Endothelial cell of umbilical vein (primary cell): ENCODE data around the gene ZNF311. TPM values are rescaled to one million over a fixed set of nuclear protein-coding genes. Genes with fewer than 3 reads are reported as not detected.
A peak's percentile ranks its signal among the peaks of the same experiment; 100 is the strongest.

Experiments
- BruUV-seq: library from RNA; stranded (reverse); fragments of 400-500 nt; replicated peaks from 2 replicates; lab custom pipeline; 2021; lab: Mats Ljungman, UMichigan
- CTCF ChIA-PET: fragments of 300-600, 350-600 bp; sonication (Branson Sonifier 250); formaldehyde crosslinking; loops from one replicate; lab custom pipeline; 2021; ENCODE audit warnings: antibody characterized with exemption, inconsistent platforms; lab: Charles Lee
- POLR2A ChIA-PET: fragments of 300-600, 350-600 bp; sonication (Branson Sonifier 250); formaldehyde crosslinking; loops from one replicate; lab custom pipeline; 2021; ENCODE audit warnings: antibody characterized with exemption, inconsistent platforms; lab: Charles Lee
- DNase-seq: peaks from one replicate; pipeline ENCODE4 v3.0.0-alpha.2; 2011; ENCODE audit warnings: low read depth, low spot score
- FAIRE-seq: peaks from 2 replicates; lab custom pipeline; 2011; peaks lifted over from hg19 to GRCh38; lab: Jason Lieb, UNC
- H2AFZ ChIP-seq: 2 replicates; pipeline ENCODE4 v1.6.0; 2012; ENCODE audit warnings: low read depth, low read length, control low read depth, inconsistent platforms
- H3K27ac ChIP-seq: 2 replicates; pipeline ENCODE4 v1.5.1; 2011; ENCODE audit warnings: low read depth, mild to moderate bottlenecking, control low read depth, low read length, moderate library complexity; ENCODE audit not compliant: insufficient read depth
- H3K27me3 ChIP-seq, 2 experiments: 2 replicates each; pipeline versions ENCODE4 v1.6.0 to v1.6.1; 2011; ENCODE audit warnings: low read length in 2 of 2, mixed read lengths in 1 of 2; ENCODE audit not compliant: control insufficient read depth in 2 of 2, insufficient read depth in 2 of 2
- H3K36me3 ChIP-seq, 2 experiments: 2 replicates in 1 of 2; 3 replicates in 1 of 2; pipeline ENCODE4 v1.5.1; 2011; ENCODE audit warnings: low read length in 2 of 2, mild to moderate bottlenecking in 1 of 2, moderate library complexity in 1 of 2; ENCODE audit not compliant: control insufficient read depth in 2 of 2, insufficient read depth in 2 of 2; ENCODE audit errors: extremely low read depth in 1 of 2
- H3K4me1 ChIP-seq: 3 replicates; pipeline ENCODE4 v1.5.1; 2011; ENCODE audit warnings: mild to moderate bottlenecking, low read length; ENCODE audit not compliant: control insufficient read depth, insufficient read depth; ENCODE audit errors: extremely low read depth
- H3K4me2 ChIP-seq: 2 replicates; pipeline ENCODE4 v1.6.1; 2011; ENCODE audit warnings: low read length, control low read depth, mixed read lengths; ENCODE audit not compliant: insufficient read depth
- H3K4me3 ChIP-seq, 3 experiments: fragments of 200-600 bp in 1 of 3; sonication (generic), shearing (Covaris generic) in 1 of 3; replicated peaks in 1 of 3; 2 replicates each; pipeline ENCODE4 v1.5.1; 2011 to 2016; ENCODE audit warnings: control low read depth in 3 of 3, low read length in 3 of 3, mild to moderate bottlenecking in 2 of 3, inconsistent platforms in 1 of 3, low read depth in 1 of 3, moderate library complexity in 1 of 3; ENCODE audit not compliant: insufficient read depth in 1 of 3
- H3K79me2 ChIP-seq: 2 replicates; pipeline ENCODE4 v1.6.0; 2012; ENCODE audit warnings: low read length, inconsistent platforms; ENCODE audit not compliant: control insufficient read depth, insufficient read depth
- H3K9ac ChIP-seq: replicated peaks from 2 replicates; pipeline ENCODE3; 2011; ENCODE audit warnings: low read length, control low read depth; ENCODE audit not compliant: insufficient read depth; ENCODE audit errors: extremely low read depth
- H3K9me1 ChIP-seq: replicated peaks from 3 replicates; pipeline ENCODE4 v1.6.0; 2011; ENCODE audit warnings: mild to moderate bottlenecking, low read length; ENCODE audit not compliant: control insufficient read depth, insufficient read depth; ENCODE audit errors: extremely low read depth
- H3K9me3 ChIP-seq: replicated peaks from 2 replicates; pipeline ENCODE4 v1.5.1; 2012; ENCODE audit warnings: low read length, inconsistent platforms; ENCODE audit not compliant: control insufficient read depth, insufficient read depth
- H4K20me1 ChIP-seq: replicated peaks from 2 replicates; pipeline ENCODE3; 2011; ENCODE audit warnings: mild to moderate bottlenecking, low read length; ENCODE audit not compliant: control insufficient read depth, insufficient read depth; ENCODE audit errors: extremely low read depth
- EZH2 ChIP-seq: IDR thresholded peaks from 2 replicates; pipeline ENCODE4 v1.6.1; 2012; ENCODE audit warnings: borderline replicate concordance, low read depth, mild to moderate bottlenecking, moderate library complexity, low read length, inconsistent platforms; ENCODE audit not compliant: severe bottlenecking
- FOS ChIP-seq: IDR thresholded peaks from 2 replicates; pipeline ENCODE4 v1.6.1; 2011; ENCODE audit warnings: mild to moderate bottlenecking, low read length, moderate library complexity, borderline replicate concordance; ENCODE audit not compliant: insufficient read depth
- GATA2 ChIP-seq: IDR thresholded peaks from 2 replicates; pipeline ENCODE4 v1.7.0; 2011; ENCODE audit warnings: low read depth, mild to moderate bottlenecking, moderate library complexity, mixed read lengths, low read length; ENCODE audit not compliant: insufficient read length, insufficient read depth
- MYC ChIP-seq: IDR thresholded peaks from one replicate; pipeline ENCODE4 v1.6.1; 2011; ENCODE audit warnings: mild to moderate bottlenecking, low read depth, low read length
- POLR2A ChIP-seq: IDR thresholded peaks from 2 replicates; pipeline ENCODE4 v1.6.1; 2012; ENCODE audit warnings: low read depth, mild to moderate bottlenecking, control low read depth, low read length
- dilution Hi-C: fragments of 300-500 bp; cut with MboI; formaldehyde crosslinking; loops from one replicate; pipeline ENCODE4 v1.15.0; 2019; ENCODE audit warnings: low sequenced_read_pairs; ENCODE audit not compliant: extremely low pct_ligation_motif_present
- intact Hi-C: fragments of 100-400 bp; cut with micrococcal nuclease; formaldehyde crosslinking; loops from one replicate; pipeline ENCODE4 v1.10.0; 2022
- polyA plus RNA-seq, 4 experiments: library from polyadenylated mRNA; depleted of rRNA in 3 of 4; stranded (reverse) in 3 of 4; unstranded in 1 of 4; fragments of >200 nt; gene quantifications; 2 replicates each; pipeline versions ENCODE4 v1.2.1 to v1.2.3, GENCODE V29; 2011 to 2012; ENCODE audit warnings: missing spikeins in 1 of 4
- total RNA-seq: library from RNA; stranded (reverse); gene quantifications from 2 replicates; pipeline ENCODE4 v1.2.3, GENCODE V29; 2021

The ZNF311 gene
- total and polyA plus RNA-seq, 2 donors (not counting 3 experiments of a cell fraction or from before 2014, with no cell fraction given): 0.26 to 0.35 TPM

DNA sequence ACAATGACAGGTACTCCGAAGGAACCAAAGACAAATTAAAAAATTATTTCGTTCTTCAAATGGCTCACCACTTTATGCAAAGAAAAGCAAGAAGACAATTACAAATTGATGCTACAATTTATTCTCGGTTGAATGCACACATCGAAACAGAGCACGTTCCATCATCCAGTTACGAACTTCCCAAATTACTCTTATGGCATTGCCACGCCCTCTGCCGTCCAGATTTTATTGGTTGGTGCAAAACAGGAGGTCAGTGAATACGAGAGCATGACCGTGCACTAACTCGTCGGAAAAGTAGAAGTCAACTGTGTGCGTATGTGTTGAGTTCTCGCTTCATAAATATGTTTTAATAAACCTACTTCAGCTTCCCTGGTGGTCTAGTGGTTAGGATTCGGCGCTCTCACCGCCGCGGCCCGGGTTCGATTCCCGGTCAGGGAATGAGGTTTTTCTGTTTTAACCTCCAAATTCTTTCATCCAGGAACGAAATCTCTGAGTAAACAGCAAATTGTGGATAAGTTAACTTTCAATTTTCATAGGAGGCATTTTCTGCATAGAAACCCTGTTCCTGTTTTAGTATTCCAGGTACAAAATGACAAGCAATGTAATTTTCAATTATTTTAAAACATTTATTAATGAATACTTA lies 23.2 kb downstream of the ZNF311 start:
- DNase-seq (peak; percentile 94), FAIRE-seq (peak; percentile 60)
- Histone ChIP-seq H3K9me1 (no peaks in the 10 kb centered on the region), H4K20me1 (no peaks in the 10 kb centered on the region), H3K27ac (peak overlapping the region; percentile 42), H3K9ac (peak overlapping the region; percentile 90), H3K9me3 (no peaks in the 10 kb centered on the region), H3K79me2 (no peaks in the 10 kb centered on the region), H3K27me3 (no peaks in the 10 kb centered on the region), H3K4me1 (peaks cover 25% of the 10 kb centered on the region), H3K4me3 (peak overlapping the region; percentile 44 to 82 (median 60)), H3K36me3 (no peaks in the 10 kb centered on the region), H2AFZ (peak overlapping the region; percentile 23), H3K4me2 (peak overlapping the region; percentile 76)
- intact Hi-C loops: loop anchor here (1.0 to 10.0 kb wide), 13 partner anchors 29 to 1507 kb away; partner anchors contain the start of genes TRIM27 and ZNF184
- CTCF ChIA-PET: interaction anchor here (1.3 to 7.1 kb wide), 11 partner anchors 12 to 297 kb away, joined by 3 to 56 read pairs (median 9); partner anchors contain the start of gene TRIM27
- POLR2A ChIA-PET: no interaction called here
- BruUV-seq: no TSS peak
- peak; percentile 15 for TF ChIP-seq GATA2
- no peak for TF ChIP-seq EZH2
- dilution Hi-C loops: no loop called here

DNA sequence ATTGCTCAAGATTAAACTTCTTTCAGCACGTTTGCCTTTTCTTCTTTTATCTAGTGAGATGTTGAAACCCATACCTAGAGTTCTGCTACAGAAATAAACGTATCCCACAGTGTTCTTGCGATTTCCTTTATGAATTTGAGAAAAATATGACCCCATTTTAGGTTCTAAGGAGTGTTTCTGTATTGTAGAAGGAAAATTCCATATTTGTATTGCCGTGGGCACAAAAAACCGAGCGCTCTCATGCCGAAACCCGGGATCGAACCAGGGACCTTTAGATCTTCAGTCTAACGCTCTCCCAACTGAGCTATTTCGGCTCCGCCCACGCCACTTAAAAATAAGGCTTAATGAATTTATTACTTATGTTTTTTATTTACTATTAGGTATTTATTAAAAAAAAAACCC lies 23.7 kb downstream of the ZNF311 start:
- H3K4me2 ChIP-seq: peak overlapping the region; percentile 76
- no peaks in the 10 kb centered on the region for H3K27me3 ChIP-seq
- H3K36me3 ChIP-seq: no peaks in the 10 kb centered on the region
- BruUV-seq: no TSS peak
- POLR2A ChIA-PET: no interaction called here
- peak overlapping the region; percentile 93 for H2AFZ ChIP-seq
- H3K27ac ChIP-seq: peak overlapping the region; percentile 42
- H3K4me1 ChIP-seq: peaks cover 25% of the 10 kb centered on the region
- TF ChIP-seq FOS (no peak), POLR2A (no peak), MYC (no peak)
- intact Hi-C loops (loop anchor here (1.0 to 10.0 kb wide), 7 partner anchors 85 to 1507 kb away; partner anchors contain the start of gene ZNF184), dilution Hi-C loops (no loop called here)
- FAIRE-seq: no peak
- DNase-seq: no peak
- H3K79me2 ChIP-seq: no peaks in the 10 kb centered on the region
- H3K9me1 ChIP-seq: no peaks in the 10 kb centered on the region
- CTCF ChIA-PET: interaction anchor here (1.0 to 7.1 kb wide), 12 partner anchors 12 to 296 kb away, joined by 3 to 56 read pairs (median 6); partner anchors contain the start of gene TRIM27
- no peaks in the 10 kb centered on the region for H4K20me1 ChIP-seq
- H3K9ac ChIP-seq: peak overlapping the region; percentile 90
- peak overlapping the region; percentile 42 to 82 (median 44) for H3K4me3 ChIP-seq
- H3K9me3 ChIP-seq: no peaks in the 10 kb centered on the region
